ENCODE results near the gene UBE2E2.

UBE2E2 gene

GRCh38 chr3:23450806-23451205 lies 247.7 kb downstream of the UBE2E2 start:
- no peak for DNase-seq

DNA sequence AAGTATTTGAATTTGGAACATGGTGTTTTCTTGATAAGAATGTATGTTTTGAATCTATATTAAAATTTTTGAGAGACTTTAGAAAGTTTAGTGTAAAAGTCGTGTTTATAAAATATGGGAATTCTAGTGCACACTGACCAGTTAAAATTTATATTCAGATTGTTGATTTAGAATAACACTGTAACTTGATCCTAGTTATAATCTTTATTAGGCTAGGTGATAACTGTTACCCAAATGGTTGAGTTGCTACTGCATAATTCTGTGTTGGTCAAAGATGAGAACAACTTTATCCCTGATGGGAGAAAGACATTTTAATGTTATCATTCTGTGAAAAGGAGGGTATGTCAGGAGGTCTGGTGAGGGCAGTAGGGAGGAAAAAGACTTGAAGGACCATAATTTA lies 249.3 kb downstream of the UBE2E2 start:
- DNase-seq: no peak

- DNase-seq: no peak
These were observed 252.0 kb downstream of the UBE2E2 start for GRCh38 chr3:23455084-23455483.

DNA sequence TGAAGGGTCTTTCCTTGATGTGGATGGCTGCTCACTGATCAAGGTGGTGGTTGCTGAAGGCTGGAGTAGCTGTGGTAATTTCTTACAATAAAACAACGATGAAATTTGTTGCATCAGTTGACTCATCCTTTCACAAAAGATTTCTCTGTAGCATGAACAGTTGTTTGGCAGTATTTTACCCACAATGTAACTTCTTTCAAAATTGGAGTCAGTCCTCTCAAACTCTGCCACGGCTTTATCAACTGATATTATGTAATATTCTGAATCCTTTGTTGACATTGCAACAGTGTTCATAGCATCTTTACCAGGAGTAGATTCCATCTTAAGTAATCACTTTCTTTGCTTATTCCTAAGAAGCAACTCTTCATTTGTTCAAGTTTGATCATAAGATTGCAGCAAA lies 252.6 kb downstream of the UBE2E2 start:
- no peak for DNase-seq

GRCh38 chr3:23457697-23458096 lies 254.6 kb downstream of the UBE2E2 start:
- no peak for DNase-seq

- DNase-seq: no peak
These were observed 256.3 kb downstream of the UBE2E2 start for GRCh38 chr3:23459465-23459864.

- no peak for DNase-seq
These were observed 256.9 kb downstream of the UBE2E2 start for GRCh38 chr3:23459889-23460546.

DNA sequence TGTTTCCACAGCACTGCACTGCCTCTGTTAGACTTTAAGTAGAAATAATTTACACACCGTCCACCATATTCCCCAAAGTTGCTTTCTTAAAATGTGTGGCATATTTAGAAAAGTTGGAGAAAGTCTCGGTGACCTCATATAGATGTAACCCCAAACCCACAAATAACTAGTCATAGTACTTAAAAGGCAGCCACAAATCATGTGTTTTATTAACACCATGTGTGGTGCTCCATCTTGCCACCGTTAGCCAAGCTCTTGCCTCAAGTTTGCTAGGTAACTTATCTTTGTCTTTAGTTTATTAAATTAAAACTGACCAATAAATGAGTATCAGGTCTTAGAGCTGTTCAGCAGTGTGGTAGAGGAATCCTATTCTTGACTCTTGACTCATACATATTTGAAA lies 257.9 kb downstream of the UBE2E2 start:
- DNase-seq: no peak

GRCh38 chr3:23463791-23464190 lies 260.7 kb downstream of the UBE2E2 start:
- DNase-seq: no peak

DNA sequence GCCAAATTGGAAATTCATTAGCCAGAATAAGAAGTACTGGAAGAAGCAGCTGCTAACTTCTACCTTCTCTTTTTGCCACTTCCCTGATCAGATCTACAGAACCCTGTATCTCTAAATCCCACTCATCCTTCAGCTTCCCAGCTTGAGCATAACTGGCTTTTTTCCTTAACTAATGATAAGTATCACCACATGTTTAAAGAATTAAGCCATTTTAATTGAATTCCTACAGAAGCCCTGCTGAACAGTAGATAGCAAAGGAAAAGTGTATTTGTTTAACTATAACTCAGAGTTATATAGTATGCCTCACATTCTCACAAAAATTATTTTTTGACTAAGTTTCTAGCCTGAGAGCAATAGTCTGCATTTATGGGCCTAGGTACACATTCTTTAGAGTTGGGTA lies 262.4 kb downstream of the UBE2E2 start:
- no peak for DNase-seq

GRCh38 chr3:23468203-23468602 lies 265.1 kb downstream of the UBE2E2 start:
- DNase-seq: no peak

GRCh38 chr3:23474580-23475357 lies 271.6 kb downstream of the UBE2E2 start:
- no peak for DNase-seq

DNA sequence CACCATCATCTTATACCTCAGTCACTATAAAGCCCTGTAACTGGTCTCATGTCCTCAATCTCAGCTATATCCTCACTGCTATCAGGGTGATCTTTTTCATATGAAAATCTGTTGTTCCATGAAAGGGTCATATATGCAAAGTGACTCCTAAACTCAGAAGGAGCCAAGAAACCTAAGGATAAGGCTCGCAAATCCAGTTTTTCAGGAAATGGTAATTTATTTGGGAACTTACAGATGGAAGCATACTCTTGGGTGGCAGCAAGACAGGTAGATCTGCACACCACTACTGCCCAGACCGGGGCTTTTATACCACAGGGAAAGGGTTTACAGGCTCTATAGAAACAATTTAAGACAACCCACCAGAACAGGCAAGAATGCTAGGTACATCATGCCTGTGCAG lies 272.3 kb downstream of the UBE2E2 start:
- DNase-seq: no peak

DNA sequence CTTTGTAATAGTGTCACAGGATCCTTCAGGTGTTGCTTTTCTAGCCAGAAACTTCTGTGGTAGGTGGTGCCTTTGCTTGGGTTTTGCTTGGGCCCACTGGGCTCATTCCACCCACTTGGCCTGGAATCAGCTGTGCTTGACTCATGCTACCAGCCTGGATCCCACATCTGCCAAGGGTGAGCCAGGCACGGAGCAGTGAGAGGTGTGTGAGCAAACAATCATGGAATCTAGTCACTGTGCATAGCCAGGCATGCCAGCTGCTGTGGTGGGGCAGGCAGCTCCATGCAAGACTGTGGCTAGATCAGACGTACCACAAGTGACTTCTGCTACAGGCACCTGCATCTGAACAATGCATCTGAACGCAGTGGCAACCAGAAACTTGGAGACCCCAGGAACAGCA lies 275.9 kb downstream of the UBE2E2 start:
- no peak for DNase-seq

- no peak for DNase-seq
These were observed 276.6 kb downstream of the UBE2E2 start for GRCh38 chr3:23479615-23480328.

DNA sequence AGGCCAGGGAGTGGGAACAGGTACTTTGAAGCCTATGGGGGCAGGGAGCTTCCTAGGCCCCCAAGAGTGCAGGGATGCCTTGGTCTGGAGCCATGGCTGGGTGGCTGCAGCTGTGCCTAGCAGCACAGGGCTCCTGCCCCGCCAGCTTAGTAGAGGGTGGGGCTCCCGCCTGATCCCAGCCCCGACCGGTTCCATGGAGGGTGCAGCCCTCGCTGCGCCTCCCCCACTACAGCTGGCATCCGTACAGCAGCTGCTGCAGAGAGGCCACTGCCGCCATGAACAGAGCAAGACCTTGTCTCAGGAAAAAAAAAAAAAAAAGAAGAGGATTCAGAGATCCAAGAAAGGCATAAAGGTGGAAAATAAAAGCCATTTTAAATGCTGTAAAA lies 277.2 kb downstream of the UBE2E2 start:
- DNase-seq: peak; percentile 42 to 71

GRCh38 chr3:23481011-23481615 lies 278.0 kb downstream of the UBE2E2 start:
- no peak for DNase-seq

GRCh38 chr3:23481616-23482278 lies 278.6 kb downstream of the UBE2E2 start:
- no peak for DNase-seq

DNA sequence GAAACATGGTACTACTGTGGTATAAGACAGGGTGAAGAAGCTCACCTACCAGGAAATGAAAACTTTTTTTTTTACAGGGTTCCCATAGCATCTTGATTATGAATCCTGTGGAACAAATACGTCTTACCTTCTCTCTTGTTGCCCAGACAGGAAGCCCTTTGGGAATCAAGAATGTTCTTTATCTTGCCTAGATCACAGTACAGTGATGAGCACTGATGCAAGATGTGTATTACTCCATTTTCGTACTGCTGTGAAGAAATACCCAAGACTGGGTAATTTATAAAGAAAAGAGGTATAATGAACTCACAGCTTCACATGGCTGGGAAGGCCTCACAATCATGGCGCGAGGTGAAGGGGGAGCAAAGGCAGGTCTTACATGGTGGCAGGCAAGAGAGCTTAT lies 281.3 kb downstream of the UBE2E2 start:
- DNase-seq: no peak

DNA sequence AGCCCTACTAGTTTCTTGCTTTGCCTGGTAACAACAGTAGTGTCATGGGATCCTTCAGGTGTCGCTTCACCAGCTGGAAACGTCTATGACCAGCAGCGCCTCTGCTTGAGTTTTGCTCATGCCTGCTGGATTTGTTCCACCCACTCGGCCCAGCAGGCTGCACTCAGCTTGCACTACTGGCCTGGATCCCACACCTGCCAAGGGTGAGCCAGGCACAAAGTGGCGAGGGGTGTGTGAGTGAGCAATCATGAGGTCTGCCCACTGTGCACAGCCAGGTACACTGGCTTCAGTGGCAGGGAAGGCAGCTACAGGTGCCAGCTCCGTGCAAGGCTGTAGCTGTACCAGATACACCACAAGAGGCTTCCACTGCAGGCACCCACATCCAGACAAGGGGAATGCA lies 282.8 kb downstream of the UBE2E2 start:
- no peak for DNase-seq

DNA sequence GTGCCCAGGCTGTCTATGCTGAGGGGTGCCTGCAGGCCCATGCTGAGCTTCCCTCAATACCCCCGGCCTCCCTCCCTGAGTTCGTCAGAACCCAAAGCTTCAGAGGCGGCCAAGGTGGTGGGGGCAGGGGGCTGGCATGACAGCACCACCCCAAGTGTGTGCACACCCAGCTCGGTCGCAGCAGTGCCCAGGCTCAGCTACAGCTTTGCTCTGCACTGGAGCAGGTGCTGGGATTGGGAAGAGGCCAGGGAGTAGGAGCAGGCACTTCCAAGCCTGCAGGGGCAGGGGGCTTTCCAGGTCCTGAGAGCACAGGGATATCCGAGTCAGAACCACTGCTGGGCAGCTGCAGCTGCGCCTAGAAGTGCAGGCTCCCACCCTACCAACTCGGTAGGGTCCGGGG lies 283.9 kb downstream of the UBE2E2 start:
- DNase-seq: no peak

DNA sequence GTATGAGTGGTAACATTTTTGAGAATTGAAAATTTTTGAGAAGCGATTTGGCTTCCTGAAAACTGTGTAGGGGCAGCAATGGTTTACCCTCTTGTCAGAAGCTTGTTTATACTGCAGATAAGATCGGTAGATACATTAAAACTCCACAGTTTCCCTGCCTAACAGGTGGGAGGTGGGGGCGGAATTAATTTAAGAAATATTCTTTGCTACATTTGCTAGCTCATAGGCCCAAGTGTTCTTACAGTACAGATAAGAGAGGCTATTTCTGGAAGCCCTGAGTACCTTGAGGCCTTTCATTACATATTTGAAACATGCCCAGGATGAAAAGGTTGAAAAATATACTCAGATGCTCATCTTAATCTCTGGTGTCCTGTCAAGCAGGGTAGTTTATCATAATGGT lies 285.5 kb downstream of the UBE2E2 start:
- DNase-seq: no peak
